HPDE6-E6E7 (cell line): ENCODE results near the gene SPRYD3.
A peak's percentile ranks its signal among the peaks of the same experiment; 100 is the strongest.
"Not testable (repeated sequence)": the region's sequence is repeated elsewhere in the genome, so short reads cannot be mapped to it uniquely, and the experiment has no call there.

Experiments
- DNase-seq: peaks from one replicate; pipeline ENCODE4 v3.0.0; 2011; ENCODE audit warnings: missing footprints; ENCODE audit errors: extremely low spot score

The SPRYD3 gene

DNA sequence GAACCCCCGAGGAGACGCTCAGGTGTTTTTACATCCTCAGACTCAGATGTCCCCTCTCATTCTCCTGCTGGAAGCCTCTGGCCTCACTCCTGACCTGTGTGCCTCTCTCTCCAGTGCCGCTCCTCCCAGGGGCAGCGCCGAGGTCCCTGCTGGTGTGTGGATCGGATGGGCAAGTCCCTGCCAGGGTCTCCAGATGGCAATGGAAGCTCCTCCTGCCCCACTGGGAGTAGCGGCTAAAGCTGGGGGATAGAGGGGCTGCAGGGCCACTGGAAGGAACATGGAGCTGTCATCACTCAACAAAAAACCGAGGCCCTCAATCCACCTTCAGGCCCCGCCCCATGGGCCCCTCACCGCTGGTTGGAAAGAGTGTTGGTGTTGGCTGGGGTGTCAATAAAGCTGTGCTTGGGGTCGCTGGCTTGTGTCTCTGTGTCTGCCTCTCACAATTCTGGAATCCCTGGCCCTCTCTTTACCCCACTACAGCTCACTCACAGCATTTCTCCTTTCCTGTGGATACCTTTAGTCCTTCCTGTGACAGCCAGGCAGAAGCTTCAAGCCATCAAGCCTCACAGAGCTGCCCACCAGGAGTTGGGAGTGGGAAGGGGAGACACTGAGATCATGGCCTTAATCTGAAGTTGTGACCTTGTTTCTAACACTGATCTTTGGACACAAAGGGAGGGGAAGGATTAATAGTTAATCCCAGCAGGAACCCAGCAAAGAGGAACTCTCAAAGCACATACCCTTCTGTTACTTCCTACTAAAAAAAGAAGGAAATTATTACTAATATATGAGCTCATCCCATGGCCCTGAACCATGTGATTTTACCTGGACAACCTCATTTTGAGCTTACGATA is 23.0 kb upstream of the SPRYD3 start:
- DNase-seq: no peak

DNA sequence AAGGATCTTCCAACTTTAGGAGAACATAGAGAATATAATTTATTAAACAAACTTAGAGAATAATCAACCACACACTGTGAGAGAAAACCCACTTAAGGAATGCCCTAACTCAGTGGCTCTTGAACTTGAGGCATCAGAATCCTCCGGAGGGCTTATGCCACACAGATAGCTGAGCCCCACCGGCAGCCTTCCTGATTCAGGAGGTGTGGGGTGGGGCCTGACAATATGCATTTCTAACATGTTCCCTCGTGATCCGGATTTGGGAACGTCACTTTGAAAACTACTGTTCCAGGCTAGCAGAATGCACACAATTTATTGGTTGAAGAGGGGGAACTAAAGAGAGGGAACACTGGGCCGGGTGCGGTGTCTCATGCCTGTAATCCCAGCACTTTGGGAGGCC is 22.1 kb upstream of the SPRYD3 start:
- DNase-seq: no peak

DNA sequence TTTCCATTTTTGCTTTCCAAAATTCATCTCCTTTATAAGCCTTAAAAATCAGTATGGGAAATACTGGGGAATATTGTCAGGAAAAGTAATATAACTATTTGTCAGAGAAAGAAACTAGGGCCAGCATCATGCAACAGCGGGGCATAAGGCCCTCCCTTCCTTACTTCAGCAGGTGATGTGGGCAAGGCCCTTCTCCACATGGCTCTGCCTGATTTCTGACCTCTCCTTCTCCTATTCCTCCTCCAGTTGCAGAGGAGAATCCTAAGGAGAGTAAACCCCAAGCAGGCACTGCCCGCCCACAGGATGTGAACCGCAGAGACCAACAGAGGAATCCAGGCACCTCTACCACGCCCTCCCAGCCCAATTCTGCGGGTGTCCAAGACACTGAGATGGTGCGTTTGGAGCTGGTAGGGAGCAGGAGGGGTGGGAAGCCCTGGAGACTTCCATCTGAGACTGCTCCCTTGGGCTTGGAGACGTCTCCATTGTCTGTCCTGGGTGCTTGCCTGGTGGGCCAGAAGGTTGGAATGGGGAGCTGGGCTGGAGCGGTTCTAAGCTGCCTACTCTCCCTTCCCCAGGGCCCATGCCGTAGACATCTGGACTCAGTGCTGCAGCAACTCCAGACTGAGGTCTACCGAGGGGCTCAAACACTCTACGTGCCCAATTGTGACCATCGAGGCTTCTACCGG is 21.4 kb upstream of the SPRYD3 start:
- DNase-seq: no peak

DNA sequence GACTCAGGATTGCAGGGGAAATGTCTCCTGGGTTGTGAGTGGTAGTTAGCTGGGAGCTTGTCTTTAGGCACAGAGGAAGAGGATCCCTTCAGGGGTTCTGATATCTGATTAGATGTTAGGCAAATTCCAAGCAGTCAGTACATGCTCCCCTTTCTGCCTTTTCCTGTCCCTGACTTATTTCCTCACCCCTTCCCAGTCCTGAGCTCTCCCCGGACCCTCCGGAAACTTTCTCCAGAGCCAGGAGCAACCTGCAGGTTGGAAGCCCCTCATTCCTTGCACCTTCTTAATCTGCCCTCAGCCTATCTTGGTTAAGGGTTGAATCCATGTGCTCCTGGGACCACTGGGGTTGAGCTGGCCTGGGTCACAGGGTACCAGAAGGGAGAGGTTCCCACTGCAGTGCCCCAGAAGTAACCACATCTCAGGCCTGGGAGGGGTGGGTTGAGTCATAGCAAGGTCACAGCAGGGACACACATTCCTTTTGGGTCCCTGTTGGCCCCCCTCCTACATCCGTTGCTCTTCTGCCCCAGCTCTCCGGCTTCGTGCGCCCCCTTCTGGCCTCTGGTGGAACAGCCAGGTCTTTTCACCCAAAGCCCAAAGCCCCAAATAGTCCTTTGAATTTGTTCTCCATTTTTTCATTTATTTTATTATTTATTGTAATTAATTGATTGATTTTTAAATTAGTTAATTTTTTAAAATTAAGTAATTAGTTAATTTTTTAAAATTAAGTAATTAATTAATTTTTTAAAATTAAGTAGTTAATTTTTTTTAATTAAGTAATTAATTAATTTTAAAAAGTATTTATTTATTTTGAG is 20.1 kb upstream of the SPRYD3 start:
- peak; percentile 93 for DNase-seq

DNA sequence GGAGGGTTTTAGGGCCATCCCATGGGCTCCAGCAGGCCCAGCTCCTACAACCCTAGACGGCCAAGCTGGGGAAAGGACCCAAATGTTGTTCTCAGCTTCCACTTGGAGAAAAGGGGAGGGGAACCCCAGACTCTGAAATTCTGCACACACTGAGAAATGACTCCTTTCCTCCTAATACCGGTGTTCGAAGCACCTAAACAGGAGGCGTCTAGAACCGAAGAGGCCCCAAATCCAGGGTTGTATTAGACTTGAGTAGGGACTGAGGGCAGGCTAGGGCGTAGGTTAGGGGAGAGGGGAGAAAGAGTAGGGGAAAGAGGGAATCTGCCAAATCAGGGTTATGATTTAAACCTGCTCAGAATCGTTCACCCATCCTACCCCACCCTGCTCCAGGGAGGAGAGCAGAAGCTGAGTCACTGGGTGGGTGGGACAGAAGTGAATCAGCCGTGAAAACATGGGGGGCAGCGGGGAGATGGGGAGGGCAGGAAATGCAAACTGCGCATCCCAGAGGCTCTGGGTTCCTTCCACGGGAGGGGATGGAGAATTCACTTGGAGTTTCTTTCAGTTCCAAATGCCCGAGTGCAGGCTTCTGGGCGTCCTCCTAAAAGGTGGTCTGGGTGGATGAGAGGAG is 19.3 kb upstream of the SPRYD3 start:
- DNase-seq: peak; percentile 63

DNA sequence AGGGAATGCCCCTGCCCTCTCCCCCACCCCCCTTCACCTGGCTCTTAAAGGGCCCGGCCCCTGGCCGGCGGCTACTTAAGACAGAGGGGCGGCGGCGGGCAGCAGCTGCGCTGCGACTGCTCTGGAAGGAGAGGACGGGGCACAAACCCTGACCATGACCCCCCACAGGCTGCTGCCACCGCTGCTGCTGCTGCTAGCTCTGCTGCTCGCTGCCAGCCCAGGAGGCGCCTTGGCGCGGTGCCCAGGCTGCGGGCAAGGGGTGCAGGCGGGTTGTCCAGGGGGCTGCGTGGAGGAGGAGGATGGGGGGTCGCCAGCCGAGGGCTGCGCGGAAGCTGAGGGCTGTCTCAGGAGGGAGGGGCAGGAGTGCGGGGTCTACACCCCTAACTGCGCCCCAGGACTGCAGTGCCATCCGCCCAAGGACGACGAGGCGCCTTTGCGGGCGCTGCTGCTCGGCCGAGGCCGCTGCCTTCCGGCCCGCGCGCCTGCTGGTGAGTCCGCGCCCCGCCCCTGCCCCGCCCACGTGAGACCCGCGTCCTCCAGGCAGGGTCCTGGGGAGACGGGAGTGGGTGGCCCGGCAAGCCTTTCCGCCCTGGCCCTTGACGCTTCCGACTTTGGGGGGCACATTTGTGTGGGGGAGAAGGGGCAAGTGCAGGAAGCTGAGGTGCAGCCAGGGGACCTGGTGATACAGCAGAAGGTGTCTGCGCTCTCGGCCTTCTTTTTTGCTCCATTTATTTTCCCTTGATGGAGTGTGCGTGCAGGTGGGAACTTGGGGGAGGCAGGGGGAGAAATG is 18.6 kb upstream of the SPRYD3 start, which contains the start of gene IGFBP6:
TSS of gene IGFBP6 (plus strand) at position 104 of the 790 bp plus-strand sequence. CDS start at position 155, 51 bp downstream.
- DNase-seq: no peak

DNA sequence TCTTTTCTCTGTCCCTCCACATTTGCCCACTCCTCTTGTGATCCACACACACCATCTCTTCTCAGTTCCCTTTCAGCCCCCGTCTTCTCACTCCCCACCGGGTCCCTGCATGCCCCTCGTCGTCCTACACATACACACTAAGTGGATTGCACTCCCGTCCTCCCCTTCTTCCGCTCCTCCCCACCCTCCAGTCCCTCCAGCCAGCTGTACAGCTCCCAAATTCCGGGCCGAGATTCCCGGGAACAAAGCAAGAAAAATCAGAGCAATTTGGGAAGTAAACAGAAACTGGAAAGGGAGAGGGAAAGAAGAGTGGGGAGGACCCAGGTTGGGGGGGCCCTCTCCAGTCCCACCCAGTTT is 18.0 kb upstream of the SPRYD3 start:
- no peak for DNase-seq

DNA sequence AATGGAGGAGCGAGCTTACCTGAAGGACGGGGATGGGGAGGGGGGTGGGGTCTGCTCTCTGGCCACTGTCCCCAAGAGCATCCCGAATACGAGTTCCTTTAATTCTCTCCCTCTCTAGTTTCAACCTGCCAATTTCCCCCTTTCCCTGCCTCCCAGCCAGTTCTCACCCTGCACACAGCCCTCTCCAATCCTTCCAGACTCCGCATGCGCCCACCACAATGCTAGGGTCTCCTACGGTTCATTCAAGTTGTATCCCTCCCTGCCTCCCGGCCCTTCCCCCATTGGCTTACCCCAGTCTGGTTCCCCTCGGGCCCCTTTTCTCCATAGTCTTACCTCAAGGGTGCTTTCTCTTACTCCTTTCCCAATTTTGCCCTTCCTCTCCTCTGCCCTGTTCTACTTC is 17.6 kb upstream of the SPRYD3 start:
- DNase-seq: no peak

DNA sequence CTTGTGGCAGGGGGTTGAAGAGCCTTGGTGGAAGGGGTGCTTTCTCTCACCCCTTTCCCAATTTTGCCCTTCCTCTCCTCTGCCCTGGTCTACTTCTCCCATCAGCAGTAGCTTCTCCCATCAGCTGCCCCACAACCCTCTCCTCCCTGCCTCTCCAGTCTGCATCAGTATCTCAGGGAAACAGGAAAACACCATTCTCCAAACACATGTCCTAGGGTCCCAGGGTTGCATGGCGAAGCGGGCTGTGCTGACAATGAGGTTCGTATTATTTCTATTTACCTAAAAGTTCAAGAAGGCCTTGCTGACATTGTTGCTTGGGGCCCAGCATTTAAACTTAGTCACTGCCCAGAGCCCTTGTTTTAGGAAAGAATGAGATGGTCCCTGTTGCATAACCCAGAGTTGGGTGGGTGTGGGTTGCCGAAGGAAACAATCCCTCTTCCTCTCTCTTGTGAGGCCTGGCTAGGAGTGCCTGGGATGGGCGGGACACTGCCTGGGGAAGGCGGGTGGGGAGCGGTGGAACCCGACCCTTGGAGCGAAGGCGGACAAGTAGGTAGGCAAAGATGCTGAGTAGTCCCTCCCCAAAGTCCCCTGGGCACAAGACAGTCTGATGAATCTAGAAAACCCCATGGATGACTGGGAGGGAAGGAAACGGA is 17.0 kb upstream of the SPRYD3 start:
- no peak for DNase-seq

DNA sequence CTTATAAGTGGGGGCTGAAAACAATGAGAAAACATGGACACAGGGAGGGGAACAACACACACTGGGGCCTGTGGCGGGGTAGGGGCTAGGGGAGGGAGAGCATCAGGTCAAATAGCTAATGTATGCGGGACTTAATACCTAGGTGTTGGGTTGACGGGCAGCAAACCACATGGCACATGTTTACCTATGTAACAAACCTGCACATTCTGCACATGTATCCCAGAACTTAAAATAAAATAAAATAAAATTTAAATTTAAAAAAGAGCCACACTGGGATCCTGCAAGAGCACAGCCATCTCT is 16.4 kb upstream of the SPRYD3 start:
- DNase-seq: not testable (repeated sequence)

DNA sequence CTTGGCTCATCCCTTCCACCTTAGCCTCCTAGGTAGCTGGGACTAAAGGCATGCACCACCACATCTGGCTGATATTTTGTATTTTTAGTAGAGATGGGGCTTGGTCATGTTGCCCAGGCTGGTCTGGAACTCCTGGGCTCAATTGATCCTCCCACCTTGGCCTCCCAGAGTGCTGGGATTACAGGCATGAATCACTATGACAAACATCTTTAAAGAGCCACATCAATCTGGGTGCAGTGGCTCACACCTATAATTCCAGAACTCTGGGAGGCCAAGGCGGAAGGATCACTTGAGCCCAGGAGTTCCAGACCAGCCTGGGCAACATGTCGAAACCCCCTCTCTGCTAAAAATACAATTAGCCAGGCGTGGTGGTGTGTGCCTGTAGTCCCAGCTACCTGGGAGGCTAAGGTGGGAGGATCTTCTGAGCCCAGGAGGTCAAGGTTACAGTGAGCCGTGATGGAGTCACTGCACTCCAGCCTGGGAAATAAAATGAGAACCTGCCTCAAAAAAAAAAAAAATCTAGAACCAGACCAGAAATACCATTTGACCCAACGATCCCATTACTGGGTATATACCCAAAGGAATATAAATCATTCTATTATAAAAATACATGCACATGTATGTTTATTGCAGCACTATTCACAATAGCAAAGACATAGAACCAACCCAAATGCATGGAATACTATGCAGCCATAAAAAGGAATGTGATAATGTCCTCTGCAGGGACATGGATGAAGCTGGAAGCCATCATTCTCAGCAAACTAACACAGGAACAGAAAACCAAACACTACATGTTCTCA is 15.8 kb upstream of the SPRYD3 start:
- not testable (repeated sequence) for DNase-seq

DNA sequence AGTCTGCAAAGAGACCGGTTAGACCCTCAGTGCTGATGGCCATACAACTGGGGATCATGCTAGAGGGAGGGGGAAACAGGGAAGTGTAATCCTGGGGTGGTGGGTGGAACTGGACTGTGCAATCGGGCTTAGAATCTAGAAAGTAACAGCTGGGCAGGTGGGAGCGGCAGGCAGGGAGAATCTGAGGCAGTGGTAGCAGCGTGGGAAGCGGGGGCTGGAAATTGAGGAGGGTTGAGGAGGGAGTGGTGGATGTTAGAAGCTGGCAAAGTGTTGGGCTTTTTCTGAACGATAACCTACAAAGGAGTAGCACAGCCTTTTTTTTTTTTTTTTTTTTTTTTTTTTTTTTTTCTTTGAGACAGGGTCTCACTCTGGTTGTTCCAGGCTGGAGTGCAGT is 15.2 kb upstream of the SPRYD3 start:
- DNase-seq: no peak

DNA sequence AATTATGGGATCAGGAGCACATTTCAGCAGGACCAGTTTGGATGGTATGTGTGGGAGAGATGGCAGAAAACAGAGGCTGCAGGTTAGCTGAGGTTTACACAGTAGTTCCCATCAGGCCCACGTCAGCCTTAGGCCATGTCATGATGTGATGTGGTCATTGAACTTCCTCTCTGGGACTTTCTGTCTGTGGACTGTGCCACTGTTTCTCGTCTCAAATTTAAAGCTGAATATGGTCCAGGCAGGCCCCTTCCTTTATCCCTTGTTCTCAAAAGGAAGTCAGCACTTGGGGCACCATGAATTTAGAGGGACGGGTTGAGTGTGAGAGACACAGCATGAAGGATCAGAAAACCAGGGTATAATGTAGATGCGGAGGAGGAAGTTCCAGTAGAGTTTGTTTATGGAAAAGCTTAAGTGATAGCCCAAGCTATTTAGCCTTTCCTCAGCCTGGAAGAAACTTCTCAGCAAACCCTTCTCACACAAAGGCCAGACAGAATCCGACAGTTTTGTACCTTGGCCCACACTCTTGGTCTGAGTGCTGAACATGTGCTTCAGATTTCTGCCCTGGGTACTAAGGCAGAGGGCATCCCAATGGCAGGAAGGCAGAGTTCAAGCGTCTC is 14.7 kb upstream of the SPRYD3 start:
- no peak for DNase-seq

DNA sequence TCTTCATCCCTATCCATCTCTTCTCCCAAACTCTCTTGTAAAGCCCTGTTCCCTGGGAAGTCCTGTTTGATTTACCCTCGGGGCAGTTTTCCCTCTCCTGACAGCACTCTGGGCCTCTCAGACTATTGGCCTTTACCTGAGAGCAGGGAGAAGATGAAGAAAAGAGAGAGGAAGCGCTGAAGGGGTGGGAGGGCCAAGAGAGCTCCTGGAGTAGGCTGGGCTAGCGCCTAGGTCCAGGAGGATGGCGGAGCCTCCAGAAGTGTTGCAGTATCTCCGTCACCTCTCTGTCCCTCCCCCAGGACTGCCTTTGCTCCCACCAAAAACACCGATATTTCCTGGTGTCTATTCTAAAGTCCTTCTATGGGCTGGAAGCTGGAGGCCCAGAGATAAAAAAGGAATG is 12.6 kb upstream of the SPRYD3 start:
- DNase-seq: no peak

DNA sequence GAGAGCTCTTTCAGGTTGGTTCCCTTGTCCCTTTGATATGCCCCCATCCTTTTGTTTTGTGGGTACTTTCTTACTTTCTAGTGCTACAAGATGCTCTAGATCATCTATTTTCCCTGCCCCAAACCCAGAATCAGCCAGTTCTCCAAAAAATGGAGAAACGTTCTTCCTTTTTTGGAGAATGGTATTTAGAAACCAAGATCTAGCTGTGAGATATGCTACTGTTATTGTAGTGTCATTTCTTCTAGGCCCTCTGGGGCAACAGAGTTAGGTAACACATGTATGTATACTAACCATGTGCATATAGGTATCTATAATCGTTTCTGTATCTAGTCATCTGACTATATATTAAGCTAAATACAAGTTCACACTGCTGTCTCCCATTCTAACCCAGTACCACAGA is 11.4 kb upstream of the SPRYD3 start:
- no peak for DNase-seq

DNA sequence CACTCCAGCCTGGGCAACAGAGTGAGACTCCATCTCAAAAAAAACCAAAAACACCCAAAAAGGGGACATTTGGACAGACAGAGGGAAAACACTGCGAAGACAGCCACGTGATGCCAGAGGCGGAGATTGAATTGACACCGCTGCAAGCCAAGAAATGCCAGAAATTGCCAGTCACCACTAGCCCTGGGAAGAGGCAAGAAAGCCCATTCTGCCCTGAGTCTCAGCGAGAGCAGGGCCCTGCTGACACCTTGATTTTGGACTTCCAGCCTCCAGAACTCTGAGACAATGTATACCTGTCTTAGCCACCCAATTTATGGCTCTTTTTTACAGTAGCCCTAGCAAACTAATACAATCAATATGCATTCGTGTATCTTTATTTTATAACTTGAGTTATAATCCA is 10.9 kb upstream of the SPRYD3 start:
- no peak for DNase-seq

DNA sequence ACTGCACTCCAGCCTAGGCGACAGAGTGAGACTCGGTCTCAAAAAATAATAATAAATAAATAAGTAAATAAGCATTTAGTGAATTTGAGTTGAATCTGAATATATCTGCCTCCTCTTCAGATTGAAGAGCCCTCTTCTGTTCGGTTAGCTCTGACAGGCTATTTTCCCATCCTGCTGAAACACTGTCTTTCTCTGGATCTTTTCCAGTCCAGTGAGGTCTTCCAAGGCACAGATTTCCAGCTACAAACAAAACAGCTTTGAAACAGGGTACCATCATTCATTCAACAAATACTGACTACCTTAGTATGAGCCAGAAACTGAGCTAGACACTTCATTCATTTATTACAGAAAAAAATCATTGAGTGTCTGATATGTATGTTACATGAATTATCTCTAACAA is 7.2 kb upstream of the SPRYD3 start:
- DNase-seq: no peak

DNA sequence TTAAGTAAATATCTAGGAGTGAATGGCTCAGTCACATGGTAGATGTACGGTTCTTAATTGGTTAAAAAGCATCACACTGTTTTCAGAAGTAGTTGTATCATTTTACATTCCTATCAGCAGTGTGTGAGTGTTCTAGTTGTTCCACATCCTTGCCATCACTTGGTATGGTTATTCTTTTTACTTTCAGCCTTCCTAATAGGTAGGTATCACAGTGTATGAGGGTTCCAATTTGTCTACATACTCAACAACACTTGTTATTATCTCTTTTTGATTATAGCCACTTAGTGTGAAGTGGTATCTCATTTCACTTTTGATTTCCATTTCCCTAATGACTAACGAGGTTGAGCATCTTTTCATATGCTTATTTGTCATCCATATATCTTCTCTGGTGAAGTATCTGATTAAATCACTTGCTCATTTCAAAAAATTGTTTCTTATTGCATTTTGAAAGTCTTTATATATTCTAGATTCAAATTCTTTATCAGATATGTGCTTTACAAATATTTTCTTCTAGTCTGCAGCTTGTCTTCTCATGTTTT is 3.5 kb upstream of the SPRYD3 start:
- no peak for DNase-seq
